Activated naive CD4-positive, alpha-beta T cell (primary cell): ENCODE measurements around the gene TMEM192.
"Not testable (repeated sequence)": the region's sequence is repeated elsewhere in the genome, so short reads cannot be mapped to it uniquely, and the experiment has no call there.

Source experiments
- DNase-seq, 4 experiments: peaks; one replicate each; lab custom pipeline; 2025; lab: John Stamatoyannopoulos, UW

TMEM192 gene

DNA sequence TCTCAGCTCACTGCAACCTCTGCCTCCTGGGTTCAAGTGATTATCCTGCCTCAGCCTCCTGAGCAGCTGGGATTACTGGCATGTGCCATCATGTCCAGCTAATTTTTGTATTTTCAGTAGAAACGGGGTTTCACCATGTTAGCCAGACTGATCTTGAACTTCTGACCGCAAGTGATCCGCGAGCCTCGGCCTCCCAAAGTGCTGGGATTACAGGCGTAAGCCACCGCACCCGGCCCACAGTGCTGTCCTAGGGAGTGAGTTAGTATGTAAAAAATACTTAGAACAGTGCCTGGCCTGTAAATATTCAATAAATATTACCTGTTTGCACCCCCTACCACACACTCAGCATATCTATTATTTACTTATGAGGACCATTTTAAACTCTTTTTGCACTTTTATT lies 20.5 kb downstream of the TMEM192 start:
- not testable (repeated sequence) for DNase-seq

DNA sequence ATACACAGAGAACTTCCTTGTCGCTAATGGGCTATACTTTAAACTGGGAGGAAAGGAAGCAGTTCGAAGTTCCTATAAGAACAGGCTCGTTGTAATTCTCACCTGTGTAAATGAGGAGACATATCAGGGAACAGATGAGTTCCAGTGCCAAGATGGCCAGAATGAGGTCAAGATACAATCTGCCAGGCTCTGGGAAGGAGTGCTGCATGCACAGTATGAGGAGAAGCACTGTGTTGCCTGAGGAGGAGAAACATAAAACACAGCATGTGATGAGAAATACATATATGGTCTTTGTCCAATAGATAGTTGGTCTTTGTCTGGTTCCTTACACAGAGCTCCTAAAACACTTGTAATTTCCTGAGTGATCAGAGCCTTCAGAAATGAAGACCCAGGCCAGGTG lies 24.3 kb downstream of the TMEM192 start:
- no peak for DNase-seq

DNA sequence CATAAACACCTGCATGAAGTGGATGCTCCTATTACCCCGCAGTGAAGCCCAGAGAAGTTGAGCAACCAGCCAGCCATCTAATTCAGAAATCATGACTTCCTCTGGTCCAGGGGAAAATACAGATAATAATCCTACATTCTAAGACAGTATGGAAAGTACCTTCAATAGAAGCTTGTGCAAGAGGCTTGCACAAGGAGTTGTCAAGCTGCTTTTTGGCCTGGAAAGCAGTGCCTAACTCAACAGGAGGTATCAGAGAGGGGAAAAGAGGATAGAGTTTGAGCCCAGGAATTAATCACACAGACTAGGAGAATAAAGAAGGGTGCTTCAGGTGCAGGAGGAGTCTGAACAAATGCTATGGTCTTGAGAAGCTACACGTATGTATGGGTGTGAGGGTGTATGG lies 26.7 kb downstream of the TMEM192 start:
- no peak for DNase-seq

DNA sequence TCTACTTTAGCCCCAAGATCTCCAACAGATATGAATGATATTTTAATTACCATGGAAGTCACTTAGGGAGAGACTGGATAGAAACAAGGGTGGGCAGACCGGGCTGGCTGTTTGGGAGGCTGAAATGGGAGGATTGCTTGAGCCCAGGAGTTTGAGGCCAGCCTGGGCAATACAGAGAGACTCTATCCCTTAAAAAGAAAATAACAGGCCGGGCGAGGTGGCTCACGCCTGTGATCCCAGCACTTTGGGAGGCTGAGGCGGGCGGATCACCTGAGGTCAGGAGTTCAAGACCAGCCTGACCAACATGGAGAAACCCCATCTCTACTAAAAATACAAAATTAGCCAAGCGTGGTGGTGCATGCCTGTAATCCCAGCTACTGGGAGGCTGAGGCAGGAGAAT lies 27.9 kb downstream of the TMEM192 start:
- not testable (repeated sequence) for DNase-seq

DNA sequence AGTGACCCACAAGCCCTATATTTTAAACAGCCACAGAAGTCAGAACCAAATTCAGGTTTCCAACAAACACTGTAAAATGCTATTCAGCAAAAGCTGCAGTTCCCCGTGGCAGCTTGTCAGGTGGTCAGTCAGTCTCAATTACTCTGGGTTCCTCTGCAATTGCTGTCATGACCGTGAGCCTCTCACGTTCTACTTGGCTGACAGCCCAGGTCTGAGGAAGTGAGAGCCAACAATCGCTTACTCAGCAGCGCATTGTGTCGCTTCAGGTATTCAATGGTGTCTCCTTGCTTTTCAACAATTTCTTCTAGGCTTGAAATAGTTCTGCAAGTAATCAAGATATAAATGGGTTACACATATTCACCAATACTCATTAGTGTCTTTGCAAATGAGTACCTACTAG lies 33.2 kb downstream of the TMEM192 start:
- no peak for DNase-seq

DNA sequence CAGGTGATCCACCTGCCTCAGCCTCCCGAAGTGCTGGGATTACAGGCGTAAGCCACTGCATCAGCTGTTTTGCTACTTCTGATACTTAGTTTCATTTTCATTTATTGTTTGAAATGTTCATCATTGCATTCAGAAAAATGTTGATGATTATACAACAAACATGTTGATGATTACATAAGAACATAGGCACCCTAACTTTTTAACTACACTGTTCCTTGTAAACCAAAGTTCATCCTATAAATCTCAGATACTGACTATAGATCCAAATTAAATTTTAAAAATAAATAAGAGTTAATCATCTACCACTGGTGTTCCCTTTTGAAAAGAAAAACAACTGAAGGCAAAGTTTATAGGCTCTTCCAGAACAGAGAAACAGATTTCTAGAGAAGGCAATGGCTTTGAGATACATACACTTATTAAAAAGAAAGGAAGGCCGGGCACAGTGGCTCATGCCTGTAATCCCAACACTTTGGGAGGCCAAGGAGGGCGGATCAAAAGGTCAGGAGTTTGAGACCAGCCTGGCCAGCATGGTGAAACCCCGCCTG lies 35.6 kb downstream of the TMEM192 start:
- no peak for DNase-seq

DNA sequence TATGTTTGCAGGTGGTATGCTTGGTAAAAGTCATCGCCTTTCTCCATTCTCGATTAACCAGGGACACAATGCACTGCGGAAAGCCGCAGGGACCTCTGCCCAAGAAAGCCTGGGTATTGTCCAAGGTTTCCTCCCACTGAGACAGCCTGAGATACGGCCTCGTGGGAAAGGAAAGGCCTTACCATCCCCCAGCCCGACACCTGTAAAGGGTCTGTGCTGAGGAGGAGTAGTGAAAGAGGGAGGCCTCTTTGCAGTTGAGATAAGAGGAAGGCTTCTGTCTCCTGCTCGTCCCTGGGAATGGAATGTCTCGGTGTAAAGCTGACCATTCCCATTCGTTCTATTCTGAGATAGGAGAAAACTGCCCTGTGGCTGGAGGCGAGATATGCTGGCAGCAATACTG lies 39.3 kb downstream of the TMEM192 start:
- not testable (repeated sequence) for DNase-seq

DNA sequence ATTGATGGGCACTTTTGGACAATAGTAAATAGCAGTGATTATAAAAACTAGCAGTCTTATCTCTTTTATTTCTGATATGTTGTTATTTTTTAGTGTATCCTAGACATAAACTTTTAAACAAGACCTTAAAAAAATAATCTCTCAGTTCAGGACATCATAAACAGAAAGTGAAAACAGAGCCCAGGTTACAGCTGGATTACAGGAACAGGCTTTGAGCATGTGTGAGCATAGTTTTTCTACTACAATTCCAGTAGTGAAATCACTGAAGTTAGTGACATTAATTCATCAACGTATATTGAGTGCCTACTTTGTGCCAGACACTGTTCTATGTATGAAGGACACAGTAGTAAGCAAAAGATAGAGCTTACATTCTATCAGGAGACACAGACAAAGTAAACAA lies 42.1 kb downstream of the TMEM192 start:
- DNase-seq = no peak

DNA sequence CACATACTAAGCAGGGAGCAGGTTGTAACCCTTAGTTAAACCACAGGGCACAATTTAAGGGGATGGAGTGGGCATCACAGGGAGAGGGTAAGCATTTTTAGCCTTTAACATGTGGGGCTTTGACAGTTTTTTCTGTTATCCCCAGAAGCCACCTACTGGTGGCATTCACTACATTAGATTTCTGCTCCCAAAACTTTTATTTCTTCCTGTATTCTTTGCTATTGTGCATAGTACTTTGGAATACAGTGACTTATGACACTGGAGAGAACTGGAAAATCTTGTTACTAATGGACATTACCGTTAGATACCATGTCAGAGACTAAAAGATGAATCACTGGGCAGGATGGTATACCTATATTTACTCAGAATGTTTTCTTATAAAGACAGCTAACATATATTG lies 51.7 kb downstream of the TMEM192 start:
- DNase-seq = no peak

DNA sequence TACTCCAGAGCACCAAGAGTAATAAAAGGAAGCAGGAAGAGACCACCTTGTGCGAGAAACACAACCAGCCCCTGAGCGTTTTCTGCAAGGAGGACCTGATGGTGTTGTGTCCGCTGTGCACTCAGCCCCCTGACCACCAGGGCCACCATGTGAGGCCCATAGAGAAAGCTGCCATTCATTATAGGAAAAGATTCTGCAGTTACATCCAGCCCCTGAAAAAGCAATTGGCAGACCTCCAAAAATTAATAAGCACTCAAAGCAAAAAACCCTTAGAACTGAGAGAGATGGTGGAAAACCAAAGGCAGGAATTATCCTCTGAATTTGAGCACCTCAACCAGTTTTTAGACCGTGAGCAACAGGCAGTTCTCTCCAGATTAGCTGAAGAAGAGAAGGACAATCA lies 53.3 kb downstream of the TMEM192 start:
- no peak for DNase-seq

DNA sequence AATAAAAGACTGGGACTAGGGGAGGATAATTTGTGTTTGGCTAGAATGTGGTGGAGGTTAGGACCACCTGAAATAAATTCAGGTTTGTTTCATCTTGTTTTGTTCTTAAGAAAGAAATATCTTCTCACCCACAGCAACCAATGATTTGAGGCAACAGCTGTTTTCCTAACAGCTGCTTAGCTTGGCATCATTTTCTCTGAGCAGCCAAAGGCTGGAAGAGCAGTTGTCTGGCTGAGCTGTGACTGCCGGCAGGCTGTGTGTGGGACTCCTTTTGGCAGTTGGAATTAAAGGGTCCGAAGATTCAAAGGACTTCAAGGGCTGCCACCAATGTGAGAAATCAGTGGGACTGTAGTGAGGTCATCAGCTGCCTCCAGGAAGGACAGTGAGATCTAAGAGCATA lies 54.0 kb downstream of the TMEM192 start:
- DNase-seq = no peak

DNA sequence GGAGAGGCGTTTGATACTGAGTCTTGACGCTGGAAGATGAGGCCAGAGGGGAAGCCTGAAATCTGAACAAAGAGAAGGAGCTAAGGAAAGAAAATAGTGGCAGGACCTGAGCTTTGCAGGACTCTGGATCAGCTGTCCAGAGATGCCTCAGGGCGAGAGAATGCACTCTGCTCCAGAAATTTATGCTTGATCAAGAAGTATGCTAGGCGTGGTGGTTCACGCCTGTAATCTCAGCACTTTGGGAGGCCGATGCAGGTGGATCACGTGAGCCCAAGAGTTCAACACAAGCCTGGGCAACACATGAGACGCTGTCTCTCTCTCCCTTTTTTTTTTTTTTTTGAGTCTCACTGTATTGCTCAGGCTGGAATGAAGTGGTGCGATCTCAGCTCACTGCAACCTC lies 57.1 kb downstream of the TMEM192 start:
- DNase-seq = no peak

DNA sequence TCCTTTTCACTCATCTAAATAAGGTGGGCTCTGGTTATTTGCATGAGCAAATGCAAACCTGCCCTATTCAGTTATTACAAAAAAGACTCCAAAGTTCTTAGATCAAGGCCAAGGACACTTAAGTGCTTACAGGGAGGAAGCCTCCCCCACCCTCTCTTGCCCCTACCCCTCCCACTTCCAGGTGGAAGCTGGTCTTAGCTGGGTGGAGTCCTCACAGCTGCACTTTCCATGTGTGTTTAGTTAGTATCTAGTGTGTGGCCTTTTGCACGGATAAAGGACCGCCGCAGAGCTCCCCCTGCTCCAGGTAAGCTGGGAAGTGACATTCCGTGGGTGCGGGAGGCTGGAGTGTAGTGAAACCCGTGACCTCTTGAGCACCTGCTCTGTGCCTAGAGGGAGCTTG lies 59.0 kb downstream of the TMEM192 start, which contains the start of gene TRIM75:
Gene TRIM75, plus strand, starts transcription at position 222 of the 400 bp plus-strand sequence. CDS start 5,282 bp downstream, outside the sequence.
- no peak for DNase-seq

DNA sequence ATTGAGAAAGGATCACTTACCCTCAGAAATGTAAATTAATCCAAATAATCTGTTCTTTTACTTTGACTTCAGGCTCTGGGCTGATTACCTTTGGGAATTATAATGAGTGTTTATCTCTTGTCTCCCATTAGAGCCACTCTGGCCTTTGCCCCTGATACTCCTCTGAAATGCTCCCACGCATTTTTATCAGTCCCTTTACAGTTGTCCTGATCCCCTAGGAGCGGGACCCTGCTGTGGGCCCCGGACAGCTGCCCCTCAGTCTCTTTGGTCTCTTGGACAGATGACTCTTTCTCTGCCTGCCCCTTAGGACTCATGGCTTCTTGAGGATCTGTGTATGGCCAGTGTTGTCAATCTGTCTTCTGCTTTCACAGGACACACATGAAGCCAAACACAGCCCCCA lies 60.0 kb downstream of the TMEM192 start:
- no peak for DNase-seq

DNA sequence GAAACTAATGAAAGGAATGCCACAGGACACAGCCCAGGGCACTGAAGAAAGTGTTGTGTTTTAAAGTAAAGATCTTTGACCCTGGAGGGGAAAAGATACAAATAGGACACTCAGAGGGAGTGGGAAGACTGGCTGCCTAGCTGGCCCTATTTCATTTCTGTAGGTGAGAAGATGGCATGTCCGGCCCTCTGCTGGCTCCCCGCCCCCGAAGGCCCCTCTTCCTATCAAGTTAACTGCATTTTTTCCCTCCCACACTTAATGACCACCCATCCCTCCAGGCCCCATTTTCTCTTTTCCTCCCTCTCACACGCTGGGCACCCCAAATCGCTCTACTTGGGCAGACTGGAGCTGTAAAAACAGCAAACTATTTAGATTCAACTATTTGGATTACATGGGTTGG lies 64.5 kb downstream of the TMEM192 start:
- no peak for DNase-seq

DNA sequence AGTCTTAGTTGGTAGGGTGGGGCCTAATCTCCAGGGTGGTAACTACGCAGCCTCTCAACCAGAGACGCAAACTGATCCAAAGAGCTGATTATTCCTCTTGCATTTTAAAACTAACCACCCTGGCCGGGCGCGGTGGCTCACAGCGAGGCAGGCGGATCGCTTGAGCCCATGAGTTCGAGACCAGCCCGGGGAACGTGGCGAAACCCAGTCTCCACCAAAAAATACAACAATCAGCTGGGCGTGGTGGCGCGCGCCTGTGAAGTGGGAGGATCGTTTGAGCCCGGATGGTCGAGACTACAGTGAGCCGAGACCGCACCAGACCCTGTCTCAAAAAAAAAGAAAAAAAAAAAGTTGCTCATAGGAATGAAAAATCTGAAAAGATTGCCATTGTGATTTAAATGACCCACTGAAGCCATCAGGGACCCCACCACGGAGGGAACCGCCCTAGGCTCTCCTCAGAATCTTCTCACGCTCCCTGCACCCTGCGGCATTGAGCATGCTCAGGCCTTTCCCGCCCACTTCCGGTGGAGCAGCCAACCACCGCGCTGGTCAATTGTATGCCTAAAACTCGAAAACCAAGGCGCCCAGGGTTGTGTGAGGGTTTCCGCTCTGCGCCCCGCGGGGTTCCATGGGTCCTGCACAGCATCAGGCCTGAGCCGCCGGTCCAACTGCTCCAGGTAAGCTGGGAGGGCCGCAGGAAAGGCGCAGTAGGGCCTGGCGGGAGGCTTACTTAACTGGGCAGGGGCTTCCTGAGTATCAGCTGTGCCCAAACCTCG lies 81.0 kb downstream of the TMEM192 start, which contains the start of gene TRIM60:
Gene TRIM60, plus strand, starts transcription at position 564 of the 776 bp plus-strand sequence. CDS start 8,074 bp downstream, outside the sequence.
- DNase-seq = no peak

DNA sequence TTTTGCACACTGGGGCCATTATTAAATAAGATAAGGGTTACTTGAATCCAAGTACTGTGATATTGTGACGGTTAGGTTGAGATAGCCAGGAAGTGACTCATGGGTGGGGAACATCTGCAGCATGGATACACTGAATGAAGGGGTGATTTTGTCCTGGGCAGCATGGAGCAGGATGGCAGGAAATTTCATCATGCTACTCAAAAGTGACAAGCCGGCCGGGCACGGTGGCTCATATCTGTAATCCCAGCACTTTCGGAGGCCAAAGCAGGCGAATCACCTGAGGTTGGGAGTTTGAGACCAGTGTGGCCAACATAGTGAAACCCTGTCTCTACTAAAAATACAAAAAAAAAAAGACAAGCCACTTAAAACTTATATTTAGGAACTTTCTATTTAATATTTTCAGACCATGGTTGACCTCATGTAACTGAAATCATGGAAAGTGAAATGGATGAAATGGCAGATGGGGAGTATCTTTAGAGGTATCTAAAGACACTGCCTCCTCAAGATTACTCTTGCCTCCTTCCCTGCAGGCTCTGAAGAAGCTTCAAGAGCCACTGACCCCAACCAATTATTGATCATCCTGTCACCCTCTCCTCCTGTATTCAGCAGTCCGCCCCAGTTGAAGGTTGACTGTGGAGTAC lies 84.8 kb downstream of the TMEM192 start:
- no peak for DNase-seq

DNA sequence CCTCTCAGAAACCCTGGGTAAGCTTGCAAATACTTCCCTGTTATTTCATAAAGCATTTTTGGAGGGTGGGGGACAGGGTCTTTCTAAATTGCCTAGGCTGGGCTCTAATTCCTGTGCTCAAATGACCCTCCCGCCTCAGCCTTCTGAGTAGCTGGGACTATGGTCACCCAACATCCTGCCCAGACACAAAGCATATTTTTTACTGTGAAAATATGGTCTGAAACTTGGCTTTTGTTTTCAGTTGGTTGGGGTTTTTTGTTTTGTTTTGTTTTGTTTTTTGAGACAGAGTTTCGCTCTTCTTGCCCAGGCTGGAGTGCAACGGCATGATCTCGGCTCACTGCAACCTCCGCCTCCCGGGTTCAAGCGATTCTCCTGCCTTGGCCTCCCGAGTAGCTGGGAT lies 86.9 kb downstream of the TMEM192 start:
- not testable (repeated sequence) for DNase-seq
